ENCODE measurements around the gene SLC4A4.

The SLC4A4 gene

GRCh38 chr4:71300964-71301363 lies 37.9 kb upstream of the SLC4A4 start:
- Histone ChIP-seq H3K14ac (ENCODE audit: low read length) (no peak overlapping the region), H3K27ac (replicated peaks; ENCODE audit: low read length) (no peak overlapping the region), H4K8ac (ENCODE audit: low read depth, low read length) (no peak overlapping the region), H3K23ac (ENCODE audit: low read depth, low read length, poor library complexity) (no peak overlapping the region), H2BK15ac (ENCODE audit: low read length) (no peak overlapping the region), H3K4me2 (ENCODE audit: insufficient read depth, low read length, poor library complexity, severe bottlenecking) (no peak overlapping the region), H3K27me3 (ENCODE audit: control insufficient read depth in 3 of 3, insufficient read depth in 3 of 3, low read depth in 1 of 3, low read length in 3 of 3) (no peaks in the 10 kb centered on the region), H2BK5ac (ENCODE audit: low read length) (no peak overlapping the region), H3K9ac (ENCODE audit: low read depth, low read length, poor library complexity) (no peak overlapping the region), H2BK12ac (ENCODE audit: low read length) (no peak overlapping the region), H3K4me3 (ENCODE audit: low read length in 2 of 2) (no peak overlapping the region), H3K79me1 (ENCODE audit: low read depth, low read length) (no peaks in the 10 kb centered on the region), H4K91ac (ENCODE audit: low read depth, low read length, poor library complexity) (no peak overlapping the region), H3K4me1 (ENCODE audit: control insufficient read depth in 2 of 2, insufficient read depth in 1 of 2, low read depth in 1 of 2, low read length in 2 of 2) (no peaks in the 10 kb centered on the region), H3K36me3 (replicated peaks in 1 of 2; ENCODE audit: control insufficient read depth in 2 of 2, insufficient read depth in 2 of 2, low read length in 2 of 2) (no peaks in the 10 kb centered on the region), H2BK120ac (ENCODE audit: low read depth, low read length) (no peak overlapping the region), H2AFZ (ENCODE audit: low read length) (no peak overlapping the region), H3K18ac (ENCODE audit: low read length) (no peak overlapping the region), H2AK5ac (ENCODE audit: low read depth, low read length) (no peak overlapping the region), H3K9me3 (replicated peaks in 1 of 2; ENCODE audit: control insufficient read depth in 2 of 2, insufficient read depth in 1 of 2, low read depth in 1 of 2, low read length in 2 of 2) (no peaks in the 10 kb centered on the region), H3K4ac (ENCODE audit: low read length) (no peak overlapping the region)
- WGBS, 2 donors (ENCODE audit: extremely low coverage in 2 of 2, insufficient read length in 2 of 2, insufficient replicate concordance in 1 of 2), result no CpG with 5 or more reads among the region's 3 CpGs
- DNase-seq (ENCODE audit: low spot score), result no peak

- Histone ChIP-seq H3K18ac (ENCODE audit: low read length) (no peak overlapping the region), H3K27ac (replicated peaks; ENCODE audit: low read length) (no peak overlapping the region), H3K4me1 (ENCODE audit: control insufficient read depth in 2 of 2, insufficient read depth in 1 of 2, low read depth in 1 of 2, low read length in 2 of 2) (no peaks in the 10 kb centered on the region), H2BK5ac (ENCODE audit: low read length) (no peak overlapping the region), H3K79me1 (ENCODE audit: low read depth, low read length) (no peaks in the 10 kb centered on the region), H3K36me3 (replicated peaks in 1 of 2; ENCODE audit: control insufficient read depth in 2 of 2, insufficient read depth in 2 of 2, low read length in 2 of 2) (no peaks in the 10 kb centered on the region), H2AFZ (ENCODE audit: low read length) (peak overlapping the region; percentile 40), H3K4ac (ENCODE audit: low read length) (no peak overlapping the region), H2AK5ac (ENCODE audit: low read depth, low read length) (no peak overlapping the region), H4K91ac (ENCODE audit: low read depth, low read length, poor library complexity) (no peak overlapping the region), H3K4me3 (ENCODE audit: low read length in 2 of 2) (no peak overlapping the region), H3K23ac (ENCODE audit: low read depth, low read length, poor library complexity) (no peak overlapping the region), H2BK120ac (ENCODE audit: low read depth, low read length) (no peak overlapping the region), H3K14ac (ENCODE audit: low read length) (no peak overlapping the region), H3K9ac (ENCODE audit: low read depth, low read length, poor library complexity) (no peak overlapping the region), H3K9me3 (replicated peaks in 1 of 2; ENCODE audit: control insufficient read depth in 2 of 2, insufficient read depth in 1 of 2, low read depth in 1 of 2, low read length in 2 of 2) (no peaks in the 10 kb centered on the region), H2BK15ac (ENCODE audit: low read length) (no peak overlapping the region), H3K4me2 (ENCODE audit: insufficient read depth, low read length, poor library complexity, severe bottlenecking) (no peak overlapping the region), H2BK12ac (ENCODE audit: low read length) (no peak overlapping the region), H3K27me3 (ENCODE audit: control insufficient read depth in 3 of 3, insufficient read depth in 3 of 3, low read depth in 1 of 3, low read length in 3 of 3) (no peaks in the 10 kb centered on the region), H4K8ac (ENCODE audit: low read depth, low read length) (no peak overlapping the region)
- WGBS, 2 donors (ENCODE audit: extremely low coverage in 2 of 2, insufficient read length in 2 of 2, insufficient replicate concordance in 1 of 2), result no CpG with 5 or more reads among the region's 1 CpG
- no peak for DNase-seq (ENCODE audit: low spot score)
Observed at GRCh38 chr4:71303287-71303686, 35.5 kb upstream of the SLC4A4 start.

- no peaks in the 10 kb centered on the region for H3K27me3 ChIP-seq (ENCODE audit: control insufficient read depth in 3 of 3, insufficient read depth in 3 of 3, low read depth in 1 of 3, low read length in 3 of 3)
- H3K36me3 ChIP-seq (replicated peaks in 1 of 2; ENCODE audit: control insufficient read depth in 2 of 2, insufficient read depth in 2 of 2, low read length in 2 of 2), result no peaks in the 10 kb centered on the region
- H3K4me1 ChIP-seq (ENCODE audit: control insufficient read depth in 2 of 2, insufficient read depth in 1 of 2, low read depth in 1 of 2, low read length in 2 of 2), result no peaks in the 10 kb centered on the region
- no peak overlapping the region for H2AK5ac ChIP-seq (ENCODE audit: low read depth, low read length)
- no peak overlapping the region for H3K14ac ChIP-seq (ENCODE audit: low read length)
- no peak overlapping the region for H3K4ac ChIP-seq (ENCODE audit: low read length)
- no peak overlapping the region for H2BK5ac ChIP-seq (ENCODE audit: low read length)
- no peak overlapping the region for H2BK120ac ChIP-seq (ENCODE audit: low read depth, low read length)
- H3K79me1 ChIP-seq (ENCODE audit: low read depth, low read length), result no peaks in the 10 kb centered on the region
- H3K23ac ChIP-seq (ENCODE audit: low read depth, low read length, poor library complexity), result no peak overlapping the region
- H3K4me2 ChIP-seq (ENCODE audit: insufficient read depth, low read length, poor library complexity, severe bottlenecking), result no peak overlapping the region
- WGBS, 2 donors (ENCODE audit: extremely low coverage in 2 of 2, insufficient read length in 2 of 2, insufficient replicate concordance in 1 of 2), result no CpG with 5 or more reads among the region's 2 CpGs
- no peak overlapping the region for H3K9ac ChIP-seq (ENCODE audit: low read depth, low read length, poor library complexity)
- no peak for DNase-seq (ENCODE audit: low spot score)
- no peak overlapping the region for H4K8ac ChIP-seq (ENCODE audit: low read depth, low read length)
- no peak overlapping the region for H3K18ac ChIP-seq (ENCODE audit: low read length)
- H3K4me3 ChIP-seq (ENCODE audit: low read length in 2 of 2), result no peak overlapping the region
- no peaks in the 10 kb centered on the region for H3K9me3 ChIP-seq (replicated peaks in 1 of 2; ENCODE audit: control insufficient read depth in 2 of 2, insufficient read depth in 1 of 2, low read depth in 1 of 2, low read length in 2 of 2)
- no peak overlapping the region for H4K91ac ChIP-seq (ENCODE audit: low read depth, low read length, poor library complexity)
- H3K27ac ChIP-seq (replicated peaks; ENCODE audit: low read length), result no peak overlapping the region
- no peak overlapping the region for H2BK12ac ChIP-seq (ENCODE audit: low read length)
- no peak overlapping the region for H2BK15ac ChIP-seq (ENCODE audit: low read length)
- no peak overlapping the region for H2AFZ ChIP-seq (ENCODE audit: low read length)
Observed at GRCh38 chr4:71303850-71304249, 35.0 kb upstream of the SLC4A4 start.

GRCh38 chr4:71304289-71304850 lies 34.5 kb upstream of the SLC4A4 start:
- no peak overlapping the region for H2BK120ac ChIP-seq (ENCODE audit: low read depth, low read length)
- H2AFZ ChIP-seq (ENCODE audit: low read length), result no peak overlapping the region
- H3K27me3 ChIP-seq (ENCODE audit: control insufficient read depth in 3 of 3, insufficient read depth in 3 of 3, low read depth in 1 of 3, low read length in 3 of 3), result no peaks in the 10 kb centered on the region
- H4K91ac ChIP-seq (ENCODE audit: low read depth, low read length, poor library complexity), result no peak overlapping the region
- no peaks in the 10 kb centered on the region for H3K79me1 ChIP-seq (ENCODE audit: low read depth, low read length)
- H2BK5ac ChIP-seq (ENCODE audit: low read length), result no peak overlapping the region
- no peak overlapping the region for H3K4me2 ChIP-seq (ENCODE audit: insufficient read depth, low read length, poor library complexity, severe bottlenecking)
- no peaks in the 10 kb centered on the region for H3K9me3 ChIP-seq (replicated peaks in 1 of 2; ENCODE audit: control insufficient read depth in 2 of 2, insufficient read depth in 1 of 2, low read depth in 1 of 2, low read length in 2 of 2)
- H3K4me3 ChIP-seq (ENCODE audit: low read length in 2 of 2), result no peak overlapping the region
- no peak overlapping the region for H2BK15ac ChIP-seq (ENCODE audit: low read length)
- H3K27ac ChIP-seq (replicated peaks; ENCODE audit: low read length), result no peak overlapping the region
- no peaks in the 10 kb centered on the region for H3K36me3 ChIP-seq (replicated peaks in 1 of 2; ENCODE audit: control insufficient read depth in 2 of 2, insufficient read depth in 2 of 2, low read length in 2 of 2)
- H3K14ac ChIP-seq (ENCODE audit: low read length), result no peak overlapping the region
- no peaks in the 10 kb centered on the region for H3K4me1 ChIP-seq (ENCODE audit: control insufficient read depth in 2 of 2, insufficient read depth in 1 of 2, low read depth in 1 of 2, low read length in 2 of 2)
- no peak overlapping the region for H4K8ac ChIP-seq (ENCODE audit: low read depth, low read length)
- no peak overlapping the region for H3K18ac ChIP-seq (ENCODE audit: low read length)
- no peak overlapping the region for H3K9ac ChIP-seq (ENCODE audit: low read depth, low read length, poor library complexity)
- no CpG with 5 or more reads among the region's 2 CpGs for WGBS, 2 donors (ENCODE audit: extremely low coverage in 2 of 2, insufficient read length in 2 of 2, insufficient replicate concordance in 1 of 2)
- no peak overlapping the region for H2BK12ac ChIP-seq (ENCODE audit: low read length)
- DNase-seq (ENCODE audit: low spot score), result no peak
- H3K23ac ChIP-seq (ENCODE audit: low read depth, low read length, poor library complexity), result no peak overlapping the region
- no peak overlapping the region for H2AK5ac ChIP-seq (ENCODE audit: low read depth, low read length)
- H3K4ac ChIP-seq (ENCODE audit: low read length), result no peak overlapping the region

Data from neuronal stem cell (in vitro differentiated cells).